Panc1 (cell line): ENCODE results near the gene SHROOM2. TPM values are rescaled to one million over a fixed set of nuclear protein-coding genes. Genes with fewer than 3 reads are reported as not detected.

ENCODE experiments used
- ATAC-seq: fragments of 200-7000 bp; cut with Tn5 transposase; 2 replicates; pipeline ENCODE4 v1.9.1; 2020; ENCODE audit warnings: mild to moderate bottlenecking, moderate library complexity
- BruUV-seq: library from RNA; stranded (reverse); fragments of 400-500 nt; replicated peaks from 2 replicates; lab custom pipeline; 2021; lab: Mats Ljungman, UMichigan
- CTCF ChIA-PET: fragments of 300-600 bp; sonication (Branson Sonifier 250); formaldehyde crosslinking; loops from one replicate; lab custom pipeline; 2022; ENCODE audit warnings: antibody characterized with exemption; lab: Charles Lee
- POLR2A ChIA-PET: fragments of 300-600 bp; sonication (Branson Sonifier 250); formaldehyde crosslinking; loops from one replicate; lab custom pipeline; 2022; ENCODE audit warnings: antibody characterized with exemption; lab: Charles Lee
- DNase-seq: peaks from one replicate; pipeline ENCODE4 v3.0.0-alpha.2; 2010; ENCODE audit warnings: low read depth, low spot score
- H3K27ac ChIP-seq: 2 replicates; pipeline ENCODE4 v1.5.1; 2011; ENCODE audit warnings: mild to moderate bottlenecking, low read length, inconsistent platforms
- H3K27me3 ChIP-seq: fragments of 200-500 bp; sonication (Bioruptor generic); 2 replicates; pipeline ENCODE4 v1.6.0; 2014; ENCODE audit warnings: low read length, inconsistent platforms; ENCODE audit not compliant: control insufficient read depth, insufficient read depth
- H3K36me3 ChIP-seq: fragments of 200-500 bp; sonication (Bioruptor generic); 2 replicates; pipeline ENCODE4 v1.5.1; 2014; ENCODE audit warnings: inconsistent platforms, mild to moderate bottlenecking, low read length, moderate library complexity; ENCODE audit not compliant: control insufficient read depth, insufficient read depth
- H3K4me1 ChIP-seq: 2 replicates; pipeline ENCODE4 v1.5.1; 2011; ENCODE audit warnings: inconsistent platforms, mild to moderate bottlenecking, low read length, moderate library complexity; ENCODE audit not compliant: control insufficient read depth, insufficient read depth
- H3K4me3 ChIP-seq, 2 experiments: 2 replicates each; pipeline ENCODE4 v1.5.1; 2011 to 2012; ENCODE audit warnings: low read depth in 2 of 2, low read length in 2 of 2, mild to moderate bottlenecking in 2 of 2, inconsistent platforms in 1 of 2, moderate library complexity in 1 of 2
- H3K9me3 ChIP-seq: fragments of 200-500 bp; sonication (Bioruptor generic); 2 replicates; pipeline ENCODE4 v1.5.1; 2014; ENCODE audit warnings: low read depth, mild to moderate bottlenecking, inconsistent platforms, low read length, moderate library complexity; ENCODE audit not compliant: control insufficient read depth, insufficient read depth
- POLR2AphosphoS5 ChIP-seq: IDR thresholded peaks from 2 replicates; pipeline ENCODE4 v1.6.1; 2012; ENCODE audit warnings: mild to moderate bottlenecking, low read depth, low read length, moderate library complexity
- SIN3A ChIP-seq: IDR thresholded peaks from 2 replicates; pipeline ENCODE4 v1.6.1; 2012; ENCODE audit warnings: low read depth, mild to moderate bottlenecking, low read length, moderate library complexity, borderline replicate concordance; ENCODE audit not compliant: insufficient read depth
- TCF7L2 ChIP-seq: IDR thresholded peaks from 2 replicates; pipeline ENCODE4 v1.6.1; 2011; ENCODE audit warnings: mild to moderate bottlenecking, low read depth, low read length, inconsistent platforms
- in situ Hi-C: cut with HindIII; loops from 2 replicates; pipeline ENCODE4 v1.10.0; 2016; ENCODE audit warnings: low sequenced_read_pairs, low pct_unique_long_range_greater_than_20kb
- intact Hi-C: fragments of 100-400 bp; cut with micrococcal nuclease; formaldehyde crosslinking; loops from one replicate; pipeline ENCODE4 v1.10.0; 2022; ENCODE audit not compliant: unreplicated experiment
- total RNA-seq: library from RNA; stranded (reverse); gene quantifications from one replicate; pipeline ENCODE4 v1.2.1, GENCODE V29; 2021; ENCODE audit not compliant: unreplicated experiment
- TF ChIP-seq, protein P1 (sequence below): fragments of 450-650 bp; IDR thresholded peaks from 2 replicates; pipeline ENCODE4 v1.5.1; 2017; ENCODE audit warnings: mild to moderate bottlenecking
- TF ChIP-seq, protein P2 (sequence below), 2 experiments: IDR thresholded peaks; 2 replicates each; pipeline ENCODE4 v1.6.1; 2011 to 2012; ENCODE audit warnings: low read depth in 2 of 2, control low read depth in 1 of 2, low read length in 1 of 2, mild to moderate bottlenecking in 1 of 2, moderate library complexity in 1 of 2; ENCODE audit not compliant: insufficient read depth in 1 of 2

Gene SHROOM2
- total RNA-seq, 1 experiment from 2014 or later = 0.72 TPM

DNA sequence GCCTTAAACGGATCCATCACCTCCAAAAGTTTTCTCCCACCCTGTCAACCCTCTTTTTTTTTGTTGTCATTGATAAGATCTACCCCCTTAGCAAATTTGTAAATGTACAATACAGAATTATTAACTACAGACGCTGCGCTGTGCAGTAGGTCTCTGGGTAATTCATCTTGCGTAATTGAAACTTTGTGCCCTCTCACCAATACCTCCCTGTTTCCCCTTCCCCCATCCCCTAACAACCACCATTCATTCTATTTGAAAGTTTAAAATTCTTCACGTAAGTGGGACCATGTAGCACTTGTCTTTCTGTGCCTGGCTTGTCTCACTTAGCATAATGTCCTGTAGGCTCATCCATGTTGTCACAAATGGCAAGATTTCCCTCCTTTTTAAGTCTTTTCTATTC is 135.2 kb downstream of the SHROOM2 start:
- Histone ChIP-seq H3K36me3 (no peaks in the 10 kb centered on the region), H3K27ac (no peak overlapping the region), H3K4me1 (no peaks in the 10 kb centered on the region), H3K9me3 (no peaks in the 10 kb centered on the region), H3K27me3 (no peaks in the 10 kb centered on the region), H3K4me3 (no peak overlapping the region)
- no TSS peak for BruUV-seq
- intact Hi-C loops (no loop called here), in situ Hi-C loops (no loop called here)
- TF ChIP-seq TCF7L2 (no peak), SIN3A (no peak), POLR2AphosphoS5 (no peak)
- TF ChIP-seq, protein P1, sequence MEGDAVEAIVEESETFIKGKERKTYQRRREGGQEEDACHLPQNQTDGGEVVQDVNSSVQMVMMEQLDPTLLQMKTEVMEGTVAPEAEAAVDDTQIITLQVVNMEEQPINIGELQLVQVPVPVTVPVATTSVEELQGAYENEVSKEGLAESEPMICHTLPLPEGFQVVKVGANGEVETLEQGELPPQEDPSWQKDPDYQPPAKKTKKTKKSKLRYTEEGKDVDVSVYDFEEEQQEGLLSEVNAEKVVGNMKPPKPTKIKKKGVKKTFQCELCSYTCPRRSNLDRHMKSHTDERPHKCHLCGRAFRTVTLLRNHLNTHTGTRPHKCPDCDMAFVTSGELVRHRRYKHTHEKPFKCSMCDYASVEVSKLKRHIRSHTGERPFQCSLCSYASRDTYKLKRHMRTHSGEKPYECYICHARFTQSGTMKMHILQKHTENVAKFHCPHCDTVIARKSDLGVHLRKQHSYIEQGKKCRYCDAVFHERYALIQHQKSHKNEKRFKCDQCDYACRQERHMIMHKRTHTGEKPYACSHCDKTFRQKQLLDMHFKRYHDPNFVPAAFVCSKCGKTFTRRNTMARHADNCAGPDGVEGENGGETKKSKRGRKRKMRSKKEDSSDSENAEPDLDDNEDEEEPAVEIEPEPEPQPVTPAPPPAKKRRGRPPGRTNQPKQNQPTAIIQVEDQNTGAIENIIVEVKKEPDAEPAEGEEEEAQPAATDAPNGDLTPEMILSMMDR = no peak
- TF ChIP-seq, protein P2, sequence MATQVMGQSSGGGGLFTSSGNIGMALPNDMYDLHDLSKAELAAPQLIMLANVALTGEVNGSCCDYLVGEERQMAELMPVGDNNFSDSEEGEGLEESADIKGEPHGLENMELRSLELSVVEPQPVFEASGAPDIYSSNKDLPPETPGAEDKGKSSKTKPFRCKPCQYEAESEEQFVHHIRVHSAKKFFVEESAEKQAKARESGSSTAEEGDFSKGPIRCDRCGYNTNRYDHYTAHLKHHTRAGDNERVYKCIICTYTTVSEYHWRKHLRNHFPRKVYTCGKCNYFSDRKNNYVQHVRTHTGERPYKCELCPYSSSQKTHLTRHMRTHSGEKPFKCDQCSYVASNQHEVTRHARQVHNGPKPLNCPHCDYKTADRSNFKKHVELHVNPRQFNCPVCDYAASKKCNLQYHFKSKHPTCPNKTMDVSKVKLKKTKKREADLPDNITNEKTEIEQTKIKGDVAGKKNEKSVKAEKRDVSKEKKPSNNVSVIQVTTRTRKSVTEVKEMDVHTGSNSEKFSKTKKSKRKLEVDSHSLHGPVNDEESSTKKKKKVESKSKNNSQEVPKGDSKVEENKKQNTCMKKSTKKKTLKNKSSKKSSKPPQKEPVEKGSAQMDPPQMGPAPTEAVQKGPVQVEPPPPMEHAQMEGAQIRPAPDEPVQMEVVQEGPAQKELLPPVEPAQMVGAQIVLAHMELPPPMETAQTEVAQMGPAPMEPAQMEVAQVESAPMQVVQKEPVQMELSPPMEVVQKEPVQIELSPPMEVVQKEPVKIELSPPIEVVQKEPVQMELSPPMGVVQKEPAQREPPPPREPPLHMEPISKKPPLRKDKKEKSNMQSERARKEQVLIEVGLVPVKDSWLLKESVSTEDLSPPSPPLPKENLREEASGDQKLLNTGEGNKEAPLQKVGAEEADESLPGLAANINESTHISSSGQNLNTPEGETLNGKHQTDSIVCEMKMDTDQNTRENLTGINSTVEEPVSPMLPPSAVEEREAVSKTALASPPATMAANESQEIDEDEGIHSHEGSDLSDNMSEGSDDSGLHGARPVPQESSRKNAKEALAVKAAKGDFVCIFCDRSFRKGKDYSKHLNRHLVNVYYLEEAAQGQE (IDR thresholded peaks at IDR 0.05; ENCODE audit: insufficient read depth in 1 of 2, low read depth in 2 of 2, low read length in 1 of 2) = no peak
- DNase-seq (no peak), ATAC-seq (no peak)
- ChIA-PET POLR2A (no interaction called here), CTCF (no interaction called here)

DNA sequence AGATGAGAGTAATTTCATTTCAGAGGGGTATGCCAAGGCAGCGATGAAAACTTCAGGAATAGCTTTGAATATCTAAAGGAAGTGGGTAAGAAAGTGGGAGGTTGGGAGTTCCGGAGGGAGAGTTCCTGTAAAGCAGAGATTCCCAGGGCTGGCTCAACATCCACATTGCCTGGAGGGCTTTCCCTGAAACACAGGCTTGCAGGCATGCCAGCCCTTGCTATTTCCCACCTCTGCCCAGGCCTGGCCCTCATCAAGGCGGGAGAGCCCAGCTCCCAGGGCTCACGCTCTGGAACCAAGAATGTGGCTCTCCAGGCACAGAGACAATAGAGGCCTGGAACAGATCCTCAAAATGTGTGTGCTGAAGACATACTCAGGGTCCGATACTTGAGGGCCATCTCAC is 137.1 kb downstream of the SHROOM2 start:
- intact Hi-C loops = no loop called here
- BruUV-seq = no TSS peak
- TF ChIP-seq, protein P1 = no peak
- ATAC-seq (no peak), DNase-seq (no peak)
- Histone ChIP-seq H3K4me1 (no peaks in the 10 kb centered on the region), H3K27ac (no peak overlapping the region), H3K27me3 (no peaks in the 10 kb centered on the region), H3K9me3 (no peaks in the 10 kb centered on the region), H3K36me3 (no peaks in the 10 kb centered on the region), H3K4me3 (no peak overlapping the region)
- ChIA-PET POLR2A (no interaction called here), CTCF (no interaction called here)
- in situ Hi-C loops = no loop called here

DNA sequence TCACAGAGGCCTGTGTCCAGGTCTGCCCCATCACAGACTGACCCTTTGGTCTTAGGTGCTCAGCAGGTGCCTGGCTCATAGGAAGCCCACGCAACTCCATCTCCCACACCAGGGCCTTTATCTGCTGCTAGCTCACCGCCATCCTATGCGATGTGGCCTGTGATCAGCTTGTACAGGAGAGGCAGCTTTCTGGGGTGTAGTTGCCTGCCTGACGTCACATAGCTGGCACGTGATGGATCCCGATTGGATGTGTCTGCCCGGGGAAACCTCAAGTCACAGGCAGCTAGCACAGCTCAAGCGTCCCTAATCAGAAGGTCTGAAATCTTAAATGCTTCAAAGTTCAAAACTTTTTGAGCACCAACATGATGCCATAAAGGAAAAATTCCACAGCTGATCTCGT is 139.8 kb downstream of the SHROOM2 start:
- Histone ChIP-seq H3K27me3 (no peaks in the 10 kb centered on the region), H3K27ac (no peak overlapping the region), H3K9me3 (no peaks in the 10 kb centered on the region), H3K4me3 (no peak overlapping the region), H3K4me1 (no peaks in the 10 kb centered on the region), H3K36me3 (no peaks in the 10 kb centered on the region)
- CTCF ChIA-PET = no interaction called here
- intact Hi-C loops = no loop called here
- no peak for ATAC-seq
- in situ Hi-C loops = no loop called here
- DNase-seq = no peak
- POLR2A ChIA-PET = no interaction called here
- TF ChIP-seq SIN3A = no peak
- TF ChIP-seq, protein P2 (IDR thresholded peaks at IDR 0.05; ENCODE audit: insufficient read depth in 1 of 2, low read depth in 2 of 2, low read length in 1 of 2) = no peak
- no peak for TF ChIP-seq TCF7L2
- TF ChIP-seq, protein P1 = no peak
- no peak for TF ChIP-seq POLR2AphosphoS5
- BruUV-seq = no TSS peak
